RKO (cell line): Measurements from ENCODE around the gene FBXW11.
"Not testable (repeated sequence)": the region's sequence is repeated elsewhere in the genome, so short reads cannot be mapped to it uniquely, and the experiment has no call there.

ENCODE experiments used
- DNase-seq: peaks from one replicate; pipeline ENCODE4 v3.0.0-alpha.2; 2016; ENCODE audit warnings: low spot score

Gene FBXW11

GRCh38 chr5:171981847-171982246, 24.6 kb downstream of the FBXW11 start:
- DNase-seq, result no peak

DNA sequence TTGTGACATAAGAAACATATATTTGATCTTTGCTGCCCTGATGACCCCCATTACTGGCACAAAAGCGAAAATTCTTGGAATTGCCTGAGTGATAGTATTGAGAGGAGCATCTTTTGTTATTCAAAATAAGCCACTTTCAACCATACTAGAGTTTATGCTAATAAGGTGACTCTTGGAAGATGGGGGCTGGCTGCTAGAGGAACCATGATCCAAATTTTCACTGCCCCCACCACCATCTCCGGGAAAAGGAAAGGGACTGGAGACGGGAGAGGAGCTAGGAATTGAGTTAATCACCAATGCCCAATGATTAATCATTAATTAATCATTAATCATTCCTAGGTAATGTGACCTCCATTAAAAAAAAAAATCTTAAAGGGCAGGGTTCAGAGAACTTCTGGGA, 25.6 kb downstream of the FBXW11 start:
- no peak for DNase-seq

DNA sequence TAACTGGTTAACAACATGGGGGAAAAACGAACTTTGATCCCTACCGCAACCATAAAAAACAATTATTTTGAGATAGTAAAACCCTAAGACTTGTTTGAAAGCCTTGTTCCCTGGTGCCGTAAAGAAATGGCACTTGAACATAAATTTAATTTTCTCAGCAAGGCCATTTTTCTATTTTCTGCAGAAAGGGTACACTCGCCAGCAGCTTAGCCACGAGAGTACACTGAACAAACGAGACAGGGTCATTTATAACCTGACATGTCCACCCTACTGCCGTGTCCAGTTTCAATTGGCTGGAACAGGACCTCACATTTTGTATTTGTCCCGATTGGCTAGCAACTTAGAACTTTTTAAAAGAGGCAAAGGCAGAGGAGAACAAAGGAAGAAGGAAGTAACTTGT, 26.8 kb downstream of the FBXW11 start:
- no peak for DNase-seq

GRCh38 chr5:171978519-171978918, 27.9 kb downstream of the FBXW11 start:
- DNase-seq, result no peak

- DNase-seq, result no peak
Observed at GRCh38 chr5:171978016-171978415, 28.4 kb downstream of the FBXW11 start.

GRCh38 chr5:171977244-171977950, 29.0 kb downstream of the FBXW11 start:
- not testable (repeated sequence) for DNase-seq

DNA sequence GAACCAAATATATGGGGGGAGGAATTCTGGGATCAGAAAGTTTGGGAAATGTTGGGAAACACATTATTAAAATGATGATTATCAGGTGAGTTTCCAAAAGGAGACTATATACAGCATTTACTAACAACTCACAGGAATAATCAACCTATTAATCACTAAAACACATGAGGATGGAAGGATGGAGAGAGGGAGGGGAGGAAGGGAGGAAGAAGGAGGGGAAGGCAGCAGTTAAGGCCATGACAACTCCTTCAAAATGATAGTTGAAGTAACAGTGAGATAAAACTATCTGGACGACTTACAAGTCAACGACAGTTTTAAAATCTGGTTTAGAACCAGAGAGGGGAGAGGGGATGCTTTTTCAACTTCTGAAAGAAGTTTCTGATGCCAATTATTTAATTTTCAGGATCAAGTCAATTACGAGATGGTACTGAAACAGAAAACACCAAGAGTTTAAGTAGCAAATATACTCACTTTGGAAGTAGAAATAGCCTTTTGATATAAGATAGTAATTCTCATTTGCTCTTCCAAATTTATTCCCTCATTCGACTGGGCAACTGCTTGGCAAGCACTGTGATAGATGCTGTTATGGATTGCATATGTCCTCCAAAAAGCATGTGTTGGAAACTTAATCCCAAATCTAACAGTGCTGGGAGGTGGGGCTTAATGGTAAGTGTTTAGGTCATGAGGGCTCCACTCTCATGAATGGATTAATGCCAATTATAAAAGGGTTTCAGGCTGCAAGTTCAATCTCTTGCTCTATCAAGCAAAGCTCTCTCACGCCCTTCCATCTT, 30.4 kb downstream of the FBXW11 start:
- DNase-seq, result no peak

DNA sequence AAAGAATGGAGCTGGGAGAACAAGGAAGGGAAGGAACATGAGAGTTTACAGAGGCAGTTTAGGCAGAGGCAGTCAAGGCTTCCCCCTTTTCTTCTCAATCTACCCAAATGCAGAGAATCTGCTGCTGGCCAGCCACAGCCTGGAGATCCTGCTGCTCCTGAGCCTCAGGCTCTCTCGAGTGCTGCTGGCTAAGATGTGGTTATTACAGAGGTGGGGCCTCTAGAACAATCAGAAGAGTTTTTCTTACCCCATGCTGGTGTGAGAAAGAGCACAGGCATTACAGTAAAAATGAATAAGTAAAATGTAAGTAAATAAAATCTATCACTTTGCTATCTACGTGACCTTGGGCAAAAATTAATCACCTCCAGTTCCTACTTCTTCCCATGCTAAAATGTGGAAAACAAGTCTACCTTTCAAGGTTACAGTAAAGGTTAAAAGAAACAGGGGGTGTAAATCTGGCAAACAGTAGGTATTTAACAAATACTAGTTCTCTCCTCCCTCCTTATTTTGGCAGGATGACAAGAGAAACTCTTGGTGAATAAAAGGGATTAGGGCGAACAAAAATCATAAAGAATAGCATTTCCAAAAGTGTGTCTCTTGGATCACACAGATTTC, 31.1 kb downstream of the FBXW11 start:
- DNase-seq, result no peak

GRCh38 chr5:171970826-171971225, 35.6 kb downstream of the FBXW11 start:
- no peak for DNase-seq

- no peak for DNase-seq
Observed at GRCh38 chr5:171969288-171969880, 37.1 kb downstream of the FBXW11 start.

DNA sequence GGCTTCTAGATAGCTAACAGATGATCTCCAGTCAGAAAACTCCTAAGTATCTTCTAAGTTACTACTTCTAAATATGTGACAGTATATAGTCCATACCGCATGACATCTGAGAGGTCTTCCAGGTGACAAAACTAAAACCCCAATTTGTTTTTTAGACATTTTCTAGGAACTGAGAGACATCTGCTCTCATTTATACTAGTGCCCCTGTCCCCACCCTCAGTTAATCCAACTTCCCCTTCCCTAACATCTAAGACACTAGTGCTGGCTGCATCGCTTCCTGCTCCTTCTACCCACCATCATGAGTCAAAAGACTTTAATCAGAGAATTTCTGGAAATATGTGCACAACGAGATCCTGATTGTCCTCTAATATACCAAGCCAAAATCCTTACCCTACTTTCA, 37.9 kb downstream of the FBXW11 start:
- no peak for DNase-seq

GRCh38 chr5:171966964-171967363, 39.5 kb downstream of the FBXW11 start:
- no peak for DNase-seq

GRCh38 chr5:171966270-171966669, 40.2 kb downstream of the FBXW11 start:
- DNase-seq, result no peak

GRCh38 chr5:171965745-171966144, 40.7 kb downstream of the FBXW11 start:
- DNase-seq, result no peak

GRCh38 chr5:171963416-171963815, 43.0 kb downstream of the FBXW11 start:
- no peak for DNase-seq

DNA sequence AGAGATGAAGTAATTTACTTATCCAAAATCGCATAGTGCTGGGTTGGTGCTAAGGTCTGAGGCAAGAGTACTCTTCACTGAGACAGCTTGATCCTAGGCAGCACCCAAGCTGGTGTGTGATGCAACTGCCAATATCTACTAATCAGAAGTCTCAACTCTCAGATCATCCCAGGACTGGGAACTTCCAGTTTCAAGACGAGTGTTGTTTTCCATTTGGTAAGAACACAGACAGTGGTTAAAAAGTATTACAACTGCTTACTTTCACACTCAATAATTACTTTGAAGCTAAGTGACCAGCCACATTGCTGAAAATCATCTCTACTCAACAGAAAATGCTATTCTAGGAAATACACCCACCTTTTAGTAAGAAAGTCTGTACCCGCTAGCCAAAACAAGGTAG, 45.3 kb downstream of the FBXW11 start:
- no peak for DNase-seq

- no peak for DNase-seq
Observed at GRCh38 chr5:171957591-171958251, 48.7 kb downstream of the FBXW11 start.

DNA sequence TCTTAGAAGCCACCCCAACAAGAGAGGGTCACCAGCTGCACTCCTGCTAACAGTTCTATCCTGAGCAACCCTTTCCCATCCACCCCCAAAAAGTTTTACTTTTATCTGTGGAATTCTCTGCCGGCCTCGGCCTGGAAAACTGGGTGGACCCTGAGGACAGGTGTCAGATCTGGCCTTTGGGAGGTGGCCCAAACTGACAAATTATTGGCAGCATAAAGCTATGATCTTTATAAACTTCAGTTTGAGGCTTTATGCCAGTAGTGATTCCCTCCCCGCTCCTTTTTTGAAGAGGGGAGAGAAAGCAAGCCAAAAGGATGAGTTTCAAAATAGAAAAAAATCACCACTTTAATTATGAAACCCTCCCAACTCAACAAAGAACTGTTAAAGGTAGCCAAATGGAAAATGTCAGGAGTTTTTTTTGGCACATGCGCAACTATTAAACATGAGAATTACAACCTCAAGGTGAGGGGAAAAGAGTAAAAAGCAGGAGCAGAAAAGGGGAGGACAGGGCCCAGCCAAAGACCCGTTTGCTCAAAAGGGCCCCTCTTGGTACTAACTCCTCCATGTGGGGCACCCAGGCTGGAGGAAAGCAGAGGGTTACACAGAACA, 49.4 kb downstream of the FBXW11 start:
- no peak for DNase-seq

GRCh38 chr5:171956314-171956713, 50.1 kb downstream of the FBXW11 start:
- no peak for DNase-seq

DNA sequence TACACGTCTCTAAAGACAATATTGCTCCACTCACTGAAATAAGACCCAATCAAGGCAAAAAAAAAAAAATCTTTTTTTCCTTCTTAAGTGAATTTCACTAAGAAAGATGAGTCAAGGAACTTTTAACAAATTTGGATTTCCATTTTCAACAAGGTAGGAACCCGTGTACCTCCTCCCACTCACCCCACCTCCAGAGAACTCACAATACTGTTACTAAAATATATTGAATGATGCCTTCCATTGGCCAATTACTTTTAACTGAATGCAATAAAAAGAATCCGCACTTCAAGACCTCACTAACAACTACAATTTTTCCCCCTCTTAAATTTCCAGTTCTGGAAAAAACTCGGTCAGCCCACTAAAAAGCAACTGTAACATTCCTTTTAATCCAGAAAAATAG, 50.7 kb downstream of the FBXW11 start:
- no peak for DNase-seq

DNA sequence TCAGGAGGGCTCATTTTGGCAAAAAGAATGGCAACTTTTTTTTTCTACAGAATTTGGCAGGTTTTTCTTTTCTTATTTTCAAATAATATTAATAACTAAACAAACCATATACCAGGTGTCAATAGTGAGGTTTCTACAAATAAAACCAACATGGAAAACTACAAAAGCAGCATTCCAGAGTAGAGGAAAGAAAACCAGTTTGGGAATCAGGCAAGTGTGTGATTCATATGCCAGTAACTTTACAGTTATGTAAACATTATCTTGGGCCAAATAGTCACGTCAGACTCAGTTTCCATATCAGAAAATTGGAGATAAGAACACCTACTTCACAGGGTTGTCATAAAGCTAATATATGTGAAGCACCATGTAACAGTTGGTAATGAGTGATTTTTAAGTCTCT, 51.7 kb downstream of the FBXW11 start:
- DNase-seq, result no peak
